GM12801 (cell line): ENCODE data around the gene KDELR3.

Experiments used
- CTCF ChIP-seq: IDR thresholded peaks from one replicate; pipeline ENCODE4 v1.5.1; 2011; ENCODE audit warnings: control low read depth; ENCODE audit not compliant: insufficient read length; ENCODE audit errors: extremely low read depth

Gene KDELR3

GRCh38 chr22:38448945-38449745 is 18.8 kb upstream of the KDELR3 start:
- no peak for TF ChIP-seq CTCF

DNA sequence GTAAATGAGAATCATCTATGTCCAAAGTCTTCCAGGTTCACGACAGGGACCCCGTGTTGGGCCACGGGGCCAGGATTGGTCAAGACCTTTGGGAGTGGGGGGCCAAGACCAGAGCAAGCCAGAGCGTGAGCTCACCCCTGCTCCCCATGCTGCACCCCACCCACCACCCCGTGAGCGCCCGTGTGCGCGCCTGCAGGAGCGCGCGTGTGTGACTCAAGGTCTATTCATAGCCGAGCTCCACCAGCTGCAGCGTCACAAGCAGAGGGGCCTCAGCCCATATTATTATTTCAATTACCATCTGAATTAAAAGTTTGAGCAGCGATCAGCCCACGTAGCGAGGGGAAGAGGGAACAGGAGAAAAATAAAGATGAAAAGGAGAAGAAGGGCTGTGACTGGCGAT is 18.1 kb upstream of the KDELR3 start:
- TF ChIP-seq CTCF = no peak

- TF ChIP-seq CTCF = no peak
Observed at GRCh38 chr22:38450234-38450797, 17.6 kb upstream of the KDELR3 start.

DNA sequence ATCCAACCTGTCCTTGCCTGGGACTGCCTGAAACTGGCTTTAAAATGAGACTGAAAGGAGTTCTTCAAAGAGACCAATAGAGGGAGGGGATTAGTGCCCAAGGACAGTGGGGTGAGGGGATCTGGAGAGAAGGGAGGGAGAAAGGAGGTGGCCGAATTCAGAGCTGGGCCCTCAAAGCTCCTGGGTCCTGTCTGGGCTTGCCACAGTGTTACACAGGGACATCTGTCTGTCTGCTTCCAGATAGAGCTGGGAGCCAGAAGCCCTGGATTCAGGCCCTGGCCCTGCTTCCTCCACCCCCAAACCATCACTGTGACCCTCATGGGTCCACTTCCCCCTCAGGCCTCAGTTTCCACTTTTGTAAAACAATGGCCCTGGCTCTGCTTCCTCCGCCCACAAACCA is 16.5 kb upstream of the KDELR3 start:
- TF ChIP-seq CTCF = no peak

GRCh38 chr22:38451864-38452263 is 16.0 kb upstream of the KDELR3 start:
- no peak for TF ChIP-seq CTCF

DNA sequence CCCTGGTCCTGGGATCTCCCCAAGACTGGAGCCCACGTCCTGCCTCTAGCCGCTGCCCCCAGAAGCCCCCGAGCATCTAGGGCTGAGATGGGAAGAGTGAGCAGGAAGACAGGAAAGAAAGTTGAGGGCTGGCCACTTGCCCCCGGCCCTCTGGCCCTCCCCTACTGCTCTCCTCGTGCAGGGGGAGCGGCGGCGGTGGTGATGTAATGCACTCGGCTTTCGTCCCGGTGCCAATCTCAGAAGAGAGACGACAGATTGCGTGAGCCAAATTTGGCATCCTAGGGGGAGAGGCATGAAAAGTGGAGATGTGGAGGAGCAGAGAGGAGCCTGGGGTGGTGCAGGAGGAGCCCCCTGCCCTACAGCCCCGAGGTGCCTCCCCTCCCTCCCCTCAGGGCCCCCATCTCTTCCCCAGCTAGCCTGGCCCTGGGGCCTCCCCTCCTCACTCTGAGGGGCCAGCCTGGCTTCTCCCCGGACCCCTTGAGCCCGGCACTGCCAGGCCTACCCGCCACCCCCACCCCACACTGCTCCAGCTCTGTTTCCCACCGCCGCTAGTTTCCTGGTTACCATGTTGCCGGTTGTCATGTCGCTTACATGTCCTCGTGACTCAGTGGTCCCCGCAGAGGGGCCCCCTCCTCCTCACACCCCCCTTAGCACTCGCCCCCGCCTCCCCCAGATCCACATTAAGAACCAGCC is 15.4 kb upstream of the KDELR3 start:
- TF ChIP-seq CTCF = no peak

DNA sequence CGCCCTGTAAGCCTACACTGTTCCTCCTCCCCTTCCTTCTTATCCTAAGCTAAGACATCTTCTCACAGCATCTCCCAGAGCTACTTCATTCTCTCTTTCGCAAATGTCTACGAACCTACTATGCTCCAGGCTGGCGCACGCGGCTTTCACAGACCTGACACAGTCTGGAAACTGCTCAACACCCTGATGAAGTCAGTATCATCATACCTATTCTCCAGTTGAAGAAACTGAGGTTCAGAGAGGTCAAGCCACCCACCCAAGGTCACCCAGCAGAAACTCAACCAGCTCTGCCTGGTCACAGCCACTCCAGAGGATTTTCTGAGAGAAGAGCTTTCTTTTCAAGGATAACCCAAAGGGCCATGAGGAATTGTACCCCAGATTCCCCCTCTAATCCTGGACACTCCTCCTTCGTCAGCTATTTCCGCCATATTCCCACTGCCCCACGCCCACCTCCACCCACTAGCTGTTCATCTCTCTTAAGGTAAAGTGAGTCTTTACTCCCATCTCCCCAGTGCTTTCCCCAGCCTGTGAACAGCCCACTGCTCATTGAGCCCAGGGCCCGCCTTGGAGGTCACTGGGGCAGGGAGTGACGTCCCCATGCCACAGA is 14.7 kb upstream of the KDELR3 start:
- TF ChIP-seq CTCF = no peak
